ENCODE measurements around the gene RPLP2. TPM values are rescaled to one million over a fixed set of nuclear protein-coding genes. Genes with fewer than 3 reads are reported as not detected.

Gene RPLP2
- total and polyA plus RNA-seq, 2 of the 4 experiments (the other 2 are of a cell fraction): 59.9 to 1,897 TPM

DNA sequence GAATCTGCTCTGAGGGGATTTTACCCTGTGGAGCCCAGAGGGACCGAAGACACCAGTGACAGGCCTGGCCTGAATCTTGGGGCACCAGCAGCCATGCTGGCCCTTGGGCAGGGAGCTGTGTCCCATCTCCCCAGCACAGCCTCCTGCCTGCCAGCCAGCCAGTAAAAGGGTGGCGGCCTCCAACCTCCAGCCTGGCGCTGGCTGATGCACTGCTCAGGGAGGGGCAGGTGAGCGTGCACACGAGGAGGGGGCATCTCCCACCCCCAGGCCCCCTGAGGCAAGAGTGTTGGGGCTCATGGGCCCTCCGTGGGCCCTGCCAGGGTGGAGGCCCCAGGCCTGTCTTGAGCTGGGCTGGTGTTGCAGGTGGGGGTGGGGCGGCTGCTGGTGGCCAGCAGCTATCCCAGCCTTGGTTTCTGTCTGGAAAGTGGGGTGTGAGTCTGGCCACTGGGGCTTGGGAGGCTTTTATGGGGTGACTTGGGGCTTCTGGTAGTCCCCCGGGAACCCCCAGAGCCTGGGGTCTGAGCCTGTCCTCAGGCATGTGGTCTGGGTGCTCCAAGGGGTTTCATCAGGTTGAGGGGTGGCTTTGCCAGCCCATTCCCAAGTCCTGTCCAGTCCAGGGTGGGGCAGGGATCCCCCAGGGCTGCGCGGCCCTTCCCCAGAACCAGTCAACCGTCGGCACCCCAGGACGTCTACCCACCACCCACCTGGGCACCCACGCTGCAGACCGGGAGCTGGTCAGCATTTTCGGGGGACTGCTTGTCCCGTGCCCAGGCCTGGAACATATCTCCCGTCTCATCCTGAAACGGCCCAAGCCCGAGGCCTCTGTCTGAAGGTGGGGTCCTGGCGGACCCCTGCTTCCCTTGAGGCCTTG, 50.7 kb downstream of the RPLP2 start (continued):
- TF ChIP-seq BHLHE40 (IDR thresholded peaks at IDR 0.05; ENCODE audit: low read depth, low read length) (no peak), POLR2A (IDR thresholded peaks at IDR 0.05; ENCODE audit: low read depth, low read length) (no peak)

DNA sequence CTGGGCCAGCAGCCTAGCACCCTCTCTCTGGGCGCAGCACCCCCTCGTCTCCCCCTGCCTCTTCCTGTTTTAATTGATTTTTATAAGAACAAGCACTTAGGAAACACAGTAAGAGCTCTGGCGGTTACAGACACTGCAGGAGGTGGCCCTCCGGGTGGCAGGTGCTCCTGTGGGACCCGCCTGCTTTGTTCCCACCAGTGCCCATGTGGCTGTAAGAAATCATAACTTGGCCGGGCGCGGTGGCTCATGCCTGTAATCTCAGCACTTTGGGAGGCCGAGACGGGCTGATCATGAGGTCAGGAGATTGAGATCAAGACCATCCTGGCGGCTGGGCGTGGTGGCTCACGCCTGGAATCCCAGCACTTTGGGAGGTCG, 51.3 kb downstream of the RPLP2 start:
- Histone ChIP-seq H3K36me3 (ENCODE audit: control insufficient read depth, insufficient read depth, low read length) (peaks cover 31% of the 10 kb centered on the region), H3K79me1 (ENCODE audit: low read depth in 1 of 2, low read length in 2 of 2) (peaks cover 24 to 76% of the 10 kb centered on the region in 2 experiments), H3K4ac (ENCODE audit: low read depth, low read length) (no peak overlapping the region), H2BK5ac (ENCODE audit: low read depth, low read length, poor library complexity, severe bottlenecking) (no peak overlapping the region), H4K8ac (ENCODE audit: low read depth in 2 of 2, low read length in 2 of 2) (no peak overlapping the region), H4K91ac (ENCODE audit: insufficient read depth, low read depth, low read length) (no peak overlapping the region), H4K20me1 (ENCODE audit: insufficient read depth, low read length) (peaks cover 54% of the 10 kb centered on the region), H3K27me3 (ENCODE audit: control insufficient read depth, insufficient read depth, low read length) (no peaks in the 10 kb centered on the region), H3K9ac (ENCODE audit: low read depth, low read length) (no peak overlapping the region), H3K4me3 (ENCODE audit: insufficient read depth, low read depth, low read length) (no peak overlapping the region), H3K4me1 (ENCODE audit: control insufficient read depth, insufficient read depth, low read length) (peaks cover 12% of the 10 kb centered on the region), H3K9me3 (ENCODE audit: control insufficient read depth, insufficient read depth, low read length) (no peaks in the 10 kb centered on the region), H2BK20ac (ENCODE audit: low read depth, low read length) (no peak overlapping the region), H3K14ac (replicated peaks; ENCODE audit: low read depth, low read length) (no peak overlapping the region), H2AFZ (replicated peaks; ENCODE audit: low read length, poor library complexity) (no peak overlapping the region), H2AK9ac (replicated peaks; ENCODE audit: low read depth, low read length, poor library complexity) (no peak overlapping the region), H2BK15ac (ENCODE audit: low read depth, low read length) (no peak overlapping the region), H2AK5ac (ENCODE audit: low read depth, low read length) (no peak overlapping the region), H3K56ac (ENCODE audit: extremely low read depth, insufficient read depth, low read length) (no peak overlapping the region), H4K5ac (ENCODE audit: low read depth, low read length) (no peak overlapping the region), H3K27ac (ENCODE audit: insufficient read depth, low read length) (no peak overlapping the region), H3K4me2 (ENCODE audit: low read depth, low read length) (no peak overlapping the region), H2BK120ac (ENCODE audit: low read depth, low read length) (no peak overlapping the region), H3K9me1 (ENCODE audit: insufficient read depth, low read length) (peaks cover 3% of the 10 kb centered on the region; the same call in 1 of the 2 replicates), H3K23ac (ENCODE audit: low read depth, low read length) (no peak overlapping the region), H3K18ac (ENCODE audit: low read depth, low read length) (no peak overlapping the region)
- intact Hi-C loops (cut with micrococcal nuclease): no loop called here
- no TSS peak for BruUV-seq (replicated peaks)
- POLR2A ChIA-PET (ENCODE audit: unreplicated experiment): no interaction called here
- CTCF ChIA-PET: no interaction called here
- WGBS, 2 experiments (ENCODE audit: extremely low coverage in 2 of 2, insufficient read length in 1 of 2): 99% methylated on average over 11 of the region's 14 CpGs; no CpG with 5 or more reads in 1 of the 2 experiments
- DNase-seq (no peak), ATAC-seq (ENCODE audit: low read depth) (no peak)
- in situ Hi-C loops (cut with MboI; ENCODE audit: low sequenced_read_pairs): no loop called here
- dilution Hi-C loops (cut with HindIII; ENCODE audit: low sequenced_read_pairs, unreplicated experiment): no loop called here
- TF ChIP-seq CHD1 (IDR thresholded peaks at IDR 0.05; ENCODE audit: low read depth, low read length) (no peak), RCOR1 (IDR thresholded peaks at IDR 0.05; ENCODE audit: insufficient replicate concordance, low read length) (no peak), FOS (IDR thresholded peaks at IDR 0.05; ENCODE audit: low read depth, low read length) (no peak), CEBPB (IDR thresholded peaks at IDR 0.05; ENCODE audit: low read depth, low read length) (no peak), MXI1 (IDR thresholded peaks at IDR 0.05; ENCODE audit: borderline replicate concordance, low read depth, low read length) (no peak), BHLHE40 (IDR thresholded peaks at IDR 0.05; ENCODE audit: low read depth, low read length) (no peak), RFX5 (IDR thresholded peaks at IDR 0.05; ENCODE audit: low read depth, low read length) (no peak), RAD21 (IDR thresholded peaks at IDR 0.05; ENCODE audit: low read length) (no peak), MAFK (IDR thresholded peaks at IDR 0.05; ENCODE audit: low read depth, low read length) (no peak), SMC3 (IDR thresholded peaks at IDR 0.05; ENCODE audit: low read depth, low read length) (no peak), POLR2A (IDR thresholded peaks at IDR 0.05; ENCODE audit: low read depth, low read length) (no peak)
- TF ChIP-seq, protein P1, sequence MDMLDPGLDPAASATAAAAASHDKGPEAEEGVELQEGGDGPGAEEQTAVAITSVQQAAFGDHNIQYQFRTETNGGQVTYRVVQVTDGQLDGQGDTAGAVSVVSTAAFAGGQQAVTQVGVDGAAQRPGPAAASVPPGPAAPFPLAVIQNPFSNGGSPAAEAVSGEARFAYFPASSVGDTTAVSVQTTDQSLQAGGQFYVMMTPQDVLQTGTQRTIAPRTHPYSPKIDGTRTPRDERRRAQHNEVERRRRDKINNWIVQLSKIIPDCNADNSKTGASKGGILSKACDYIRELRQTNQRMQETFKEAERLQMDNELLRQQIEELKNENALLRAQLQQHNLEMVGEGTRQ (IDR thresholded peaks at IDR 0.05; ENCODE audit: low read depth, low read length): no peak
- TF ChIP-seq, protein P2, sequence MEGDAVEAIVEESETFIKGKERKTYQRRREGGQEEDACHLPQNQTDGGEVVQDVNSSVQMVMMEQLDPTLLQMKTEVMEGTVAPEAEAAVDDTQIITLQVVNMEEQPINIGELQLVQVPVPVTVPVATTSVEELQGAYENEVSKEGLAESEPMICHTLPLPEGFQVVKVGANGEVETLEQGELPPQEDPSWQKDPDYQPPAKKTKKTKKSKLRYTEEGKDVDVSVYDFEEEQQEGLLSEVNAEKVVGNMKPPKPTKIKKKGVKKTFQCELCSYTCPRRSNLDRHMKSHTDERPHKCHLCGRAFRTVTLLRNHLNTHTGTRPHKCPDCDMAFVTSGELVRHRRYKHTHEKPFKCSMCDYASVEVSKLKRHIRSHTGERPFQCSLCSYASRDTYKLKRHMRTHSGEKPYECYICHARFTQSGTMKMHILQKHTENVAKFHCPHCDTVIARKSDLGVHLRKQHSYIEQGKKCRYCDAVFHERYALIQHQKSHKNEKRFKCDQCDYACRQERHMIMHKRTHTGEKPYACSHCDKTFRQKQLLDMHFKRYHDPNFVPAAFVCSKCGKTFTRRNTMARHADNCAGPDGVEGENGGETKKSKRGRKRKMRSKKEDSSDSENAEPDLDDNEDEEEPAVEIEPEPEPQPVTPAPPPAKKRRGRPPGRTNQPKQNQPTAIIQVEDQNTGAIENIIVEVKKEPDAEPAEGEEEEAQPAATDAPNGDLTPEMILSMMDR (conservative IDR thresholded peaks at IDR 0.05; ENCODE audit: low read depth, low read length): no peak
